HCT116 (cell line): ENCODE measurements around the gene CXCL10. TPM values are rescaled to one million over a fixed set of nuclear protein-coding genes. Genes with fewer than 3 reads are reported as not detected.
A peak's percentile ranks its signal among the peaks of the same experiment; 100 is the strongest.

Experiments
- ATAC-seq: fragments of 200-7000 bp; cut with Tn5 transposase; 2 replicates; pipeline ENCODE4 v1.9.1; 2020; ENCODE audit warnings: mild to moderate bottlenecking, moderate library complexity
- Bru-seq: library from RNA; stranded (reverse); fragments of 400-500 nt; gene quantifications from one replicate; lab custom pipeline; 2021; lab: Mats Ljungman, UMichigan
- BruChase-seq, 2 experiments: library from RNA; stranded (reverse); fragments of 400-500 nt; gene quantifications; one replicate each; lab custom pipeline; 2021; lab: Mats Ljungman, UMichigan
- BruUV-seq: library from RNA; stranded (reverse); fragments of 400-500 nt; replicated peaks from 2 replicates; lab custom pipeline; 2021; lab: Mats Ljungman, UMichigan
- CTCF ChIA-PET: fragments of 300-600 bp; sonication (Branson Sonifier 250); formaldehyde crosslinking; loops from one replicate; lab custom pipeline; 2021; ENCODE audit warnings: antibody characterized with exemption; lab: Charles Lee
- POLR2A ChIA-PET: fragments of 300-600, 350-600 bp; sonication (Branson Sonifier 250); formaldehyde crosslinking; loops from one replicate; lab custom pipeline; 2021; ENCODE audit warnings: antibody characterized with exemption; lab: Charles Lee
- RAD21 ChIA-PET, 2 experiments: fragments of 300-600 bp; sonication (Branson Sonifier 250); formaldehyde crosslinking; loops; one replicate each; lab custom pipeline; 2023; ENCODE audit warnings: low total read pairs in 2 of 2; ENCODE audit not compliant: uncharacterized antibody in 2 of 2, unreplicated experiment in 2 of 2, low non-redundant PET in 1 of 2; lab: Charles Lee
- DNase-seq: peaks from one replicate; pipeline ENCODE4 v3.0.0-alpha.2; 2010; ENCODE audit warnings: low read depth, low spot score
- H2AFZ ChIP-seq: fragments of 200-600 bp; shearing (Covaris generic), sonication (generic); 2 replicates; pipeline ENCODE4 v1.6.1; 2017; ENCODE audit warnings: low read depth, mixed run types, mixed read lengths, antibody characterized with exemption, low read length; ENCODE audit not compliant: poor library complexity, severe bottlenecking
- H3K27ac ChIP-seq: 2 replicates; pipeline ENCODE4 v1.5.1; 2012; ENCODE audit warnings: low read depth, low read length
- H3K27me3 ChIP-seq: fragments of 200-600 bp; sonication (generic); 2 replicates; pipeline ENCODE4 v1.6.1; 2016; ENCODE audit warnings: mixed run types, low read length, mixed read lengths; ENCODE audit not compliant: insufficient read depth
- H3K36me3 ChIP-seq, 2 experiments: fragments of 200-500 bp in 1 of 2; fragments of 200-600 bp in 1 of 2; sonication (Bioruptor generic) in 1 of 2; sonication (generic) in 1 of 2; 2 replicates each; pipeline versions ENCODE4 v1.5.1 to v1.6.1; 2014 to 2016; ENCODE audit warnings: low read length in 2 of 2, inconsistent platforms in 1 of 2, mixed read lengths in 1 of 2, mixed run types in 1 of 2; ENCODE audit not compliant: insufficient read depth in 2 of 2, control insufficient read depth in 1 of 2
- H3K4me1 ChIP-seq, 2 experiments: fragments of 200-600 bp in 1 of 2; sonication (generic) in 1 of 2; 2 replicates each; pipeline versions ENCODE4 v1.5.1 to v1.6.1; 2012 to 2017; ENCODE audit warnings: low read length in 2 of 2, inconsistent platforms in 1 of 2, mild to moderate bottlenecking in 1 of 2, mixed read lengths in 1 of 2, mixed run types in 1 of 2, moderate library complexity in 1 of 2; ENCODE audit not compliant: insufficient read depth in 2 of 2, control insufficient read depth in 1 of 2
- H3K4me2 ChIP-seq: fragments of 200-600 bp; sonication (generic); 2 replicates; pipeline ENCODE4 v1.6.1; 2017; ENCODE audit warnings: mixed run types, low read length, mixed read lengths
- H3K4me3 ChIP-seq, 2 experiments: fragments of 200-600 bp in 1 of 2; sonication (generic) in 1 of 2; replicated peaks in 1 of 2; 2 replicates each; pipeline ENCODE4 v1.5.1; 2011 to 2016; ENCODE audit warnings: low read length in 2 of 2, control low read depth in 1 of 2, low read depth in 1 of 2, mild to moderate bottlenecking in 1 of 2, mixed read lengths in 1 of 2, mixed run types in 1 of 2
- H3K79me2 ChIP-seq: fragments of 200-600 bp; sonication (generic); 2 replicates; pipeline ENCODE4 v1.6.1; 2017; ENCODE audit warnings: mild to moderate bottlenecking, mixed run types, low read length, moderate library complexity, mixed read lengths; ENCODE audit not compliant: insufficient read depth
- H3K9ac ChIP-seq: fragments of 200-600 bp; sonication (generic); 2 replicates; pipeline ENCODE4 v1.6.1; 2016; ENCODE audit warnings: low read length, mixed read lengths
- H3K9me2 ChIP-seq: fragments of 200-600 bp; sonication (generic), shearing (Covaris generic); 2 replicates; pipeline ENCODE4 v1.6.1; 2017; ENCODE audit warnings: mixed run types, mild to moderate bottlenecking, moderate library complexity; ENCODE audit not compliant: insufficient read depth
- H3K9me3 ChIP-seq, 2 experiments: fragments of 200-500 bp in 1 of 2; fragments of 200-600 bp in 1 of 2; sonication (Bioruptor generic) in 1 of 2; sonication (generic) in 1 of 2; 2 replicates each; pipeline ENCODE4 v1.6.1; 2014 to 2017; ENCODE audit warnings: low read length in 2 of 2, mixed read lengths in 2 of 2, inconsistent platforms in 1 of 2, low read depth in 1 of 2, mild to moderate bottlenecking in 1 of 2, mixed run types in 1 of 2, moderate library complexity in 1 of 2; ENCODE audit not compliant: control insufficient read depth in 1 of 2, insufficient read depth in 1 of 2
- H4K20me1 ChIP-seq: fragments of 200-600 bp; sonication (generic), shearing (Covaris generic); 2 replicates; pipeline ENCODE4 v1.6.1; 2017; ENCODE audit warnings: mixed run types, mild to moderate bottlenecking, moderate library complexity; ENCODE audit not compliant: insufficient read depth
- CBX3 ChIP-seq: IDR thresholded peaks from 2 replicates; pipeline ENCODE4 v1.6.1; 2012; ENCODE audit warnings: low read depth
- ELF1 ChIP-seq: IDR thresholded peaks from 2 replicates; pipeline ENCODE4 v1.6.1; 2012; ENCODE audit warnings: low read depth, borderline replicate concordance
- JUND ChIP-seq: IDR thresholded peaks from 2 replicates; pipeline ENCODE4 v1.6.1; 2012
- MAX ChIP-seq: IDR thresholded peaks from 2 replicates; pipeline ENCODE4 v1.6.1; 2012
- POLR2AphosphoS5 ChIP-seq: IDR thresholded peaks from 2 replicates; pipeline ENCODE4 v1.6.1; 2011; ENCODE audit warnings: mild to moderate bottlenecking, low read depth, low read length, moderate library complexity
- SRF ChIP-seq: IDR thresholded peaks from 2 replicates; pipeline ENCODE4 v1.6.1; 2012; ENCODE audit warnings: low read depth
- ZBTB33 ChIP-seq: IDR thresholded peaks from 2 replicates; pipeline ENCODE4 v1.6.1; 2011; ENCODE audit warnings: mild to moderate bottlenecking, low read length, moderate library complexity; ENCODE audit not compliant: insufficient replicate concordance; ENCODE audit errors: extremely low read depth
- ZFX ChIP-seq: fragments of 450-650 bp; IDR thresholded peaks from 2 replicates; pipeline ENCODE4 v1.6.1; 2017
- intact Hi-C: fragments of 100-400 bp; cut with micrococcal nuclease; formaldehyde crosslinking; loops from 2 replicates; pipeline ENCODE4 v1.10.0; 2022
- long read RNA-seq: library from polyadenylated mRNA; unstranded; transcript quantifications from one replicate; pipeline ENCODE4 v2.0.0, GENCODE V29; 2021; ENCODE audit not compliant: unreplicated experiment
- polyA plus RNA-seq: library from polyadenylated mRNA; unstranded; fragments of >200 nt; gene quantifications from 2 replicates; pipeline ENCODE4 v1.2.1, GENCODE V29; 2012; ENCODE audit warnings: missing spikeins
- total RNA-seq: library from RNA; stranded (reverse); gene quantifications from one replicate; pipeline ENCODE4 v1.2.1, GENCODE V29; 2021; ENCODE audit not compliant: unreplicated experiment

The CXCL10 gene
- total RNA-seq (not detected), Bru-seq, nascent RNA (not detected), BruChase-seq, experiment 1, labeled RNA remaining after a 6-hour chase (not detected), BruChase-seq, experiment 2, labeled RNA remaining after a 2-hour chase (not detected)
- polyA plus RNA-seq = not detected in 2 replicates
- long read RNA-seq = 0 reads

- Histone ChIP-seq H3K36me3 (no peaks in the 10 kb centered on the region), H3K9me2 (no peaks in the 10 kb centered on the region), H3K79me2 (no peaks in the 10 kb centered on the region), H2AFZ (no peak within 1 kb of the TSS)
- no peak for TF ChIP-seq POLR2AphosphoS5
- no peak for TF ChIP-seq ELF1
- TF ChIP-seq JUND = no peak
- no peak for TF ChIP-seq ZBTB33
- peak; percentile 19; the same call in 1 of the 2 replicates for TF ChIP-seq MAX
- no peak for TF ChIP-seq CBX3
- no peak for TF ChIP-seq ZFX
- TF ChIP-seq, all 23 proteins: peak for 1
- ATAC-seq (no peak), DNase-seq (no peak)
- no TSS peak for BruUV-seq
- intact Hi-C loops = no loop called here
- Histone ChIP-seq H3K9me3 (no peaks in the 10 kb centered on the region), H3K27ac (no peak within 1 kb of the TSS), H4K20me1 (no peaks in the 10 kb centered on the region), H3K27me3 (no peaks in the 10 kb centered on the region), H3K4me1 (no peaks in the 10 kb centered on the region), H3K4me3 (no peak within 1 kb of the TSS), H3K4me2 (no peak within 1 kb of the TSS), H3K9ac (no peak within 1 kb of the TSS)
- POLR2A ChIA-PET = no interaction called here
- CTCF ChIA-PET = no interaction called here
- RAD21 ChIA-PET = no interaction called here
These were observed at the start of gene CXCL10 for GRCh38 chr4:76023389-76023788. CXCL10 (minus strand) TSS chr4:76023497; CDS start chr4:76023431, 66 bp downstream.

DNA sequence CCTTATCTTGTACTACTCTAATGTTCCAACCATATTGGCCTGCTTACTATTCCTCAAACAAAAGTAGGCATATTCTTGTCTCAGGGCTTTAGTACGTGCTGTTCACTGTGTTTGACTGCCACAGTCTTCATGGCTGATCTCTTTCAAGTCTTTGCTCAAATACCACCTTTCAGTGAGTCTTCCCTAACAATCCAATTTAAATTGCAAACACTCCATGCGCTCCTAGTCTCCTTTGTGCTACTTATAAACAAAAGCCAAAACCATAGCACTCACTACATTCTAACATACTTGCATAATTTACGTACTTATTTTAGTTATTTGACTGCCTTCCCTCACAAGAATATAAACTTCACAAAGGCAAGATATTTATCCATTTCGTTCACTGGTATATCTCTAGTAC, 49.5 kb upstream of the CXCL10 start:
- Histone ChIP-seq H3K9me3 (no peaks in the 10 kb centered on the region), H3K27me3 (no peaks in the 10 kb centered on the region), H3K79me2 (no peaks in the 10 kb centered on the region), H3K4me3 (no peak overlapping the region), H4K20me1 (no peaks in the 10 kb centered on the region), H3K9me2 (no peaks in the 10 kb centered on the region), H2AFZ (no peak overlapping the region), H3K4me2 (no peak overlapping the region), H3K9ac (no peak overlapping the region), H3K36me3 (no peaks in the 10 kb centered on the region), H3K27ac (no peak overlapping the region), H3K4me1 (no peaks in the 10 kb centered on the region)
- RAD21 ChIA-PET = no interaction called here
- ATAC-seq = no peak
- BruUV-seq = no TSS peak
- CTCF ChIA-PET = no interaction called here
- POLR2A ChIA-PET = no interaction called here
- intact Hi-C loops = no loop called here
- no peak for DNase-seq
- TF ChIP-seq SRF = no peak
